ENCODE measurements around the gene LCP1. TPM values are rescaled to one million over a fixed set of nuclear protein-coding genes. Genes with fewer than 3 reads are reported as not detected.

LCP1 gene
- total RNA-seq, 1 experiment from 2014 or later = 9.1 TPM

GRCh38 chr13:46168341-46168740, 13.6 kb downstream of the LCP1 start:
- H3K4me3 ChIP-seq (ENCODE audit: low read depth, low read length, poor library complexity, severe bottlenecking) = no peak overlapping the region
- DNase-seq (ENCODE audit: low spot score) = no peak
- no peaks in the 10 kb centered on the region for H3K36me3 ChIP-seq (ENCODE audit: insufficient read depth, low read length, poor library complexity, severe bottlenecking)
- H3K4me1 ChIP-seq (ENCODE audit: insufficient read depth, low read length, poor library complexity, severe bottlenecking) = peaks cover 28% of the 10 kb centered on the region
- no peaks in the 10 kb centered on the region for H3K27me3 ChIP-seq (replicated peaks; ENCODE audit: insufficient read depth, low read depth, low read length, poor library complexity)
- H3K9me3 ChIP-seq (ENCODE audit: low read depth, low read length, poor library complexity, severe bottlenecking) = no peaks in the 10 kb centered on the region
- CTCF ChIA-PET = no interaction called here
- no peak overlapping the region for H3K27ac ChIP-seq (ENCODE audit: low read depth, low read length, poor library complexity, severe bottlenecking)
- no TSS peak for BruUV-seq (replicated peaks)
- POLR2A ChIA-PET (ENCODE audit: low non-redundant PET) = no interaction called here
- TF ChIP-seq CTCF (conservative IDR thresholded peaks at IDR 0.05; ENCODE audit: low read depth, low read length) (no peak), EZH2 (IDR thresholded peaks at IDR 0.05; ENCODE audit: borderline replicate concordance, low read depth, low read length, poor library complexity, severe bottlenecking) (no peak)
- intact Hi-C loops (cut with micrococcal nuclease; ENCODE audit: unreplicated experiment) = loop anchor here (5.0 to 10.0 kb wide), 4 partner anchors 119 to 794 kb away; no protein-coding TSS in a partner anchor

GRCh38 chr13:46166947-46167610, 14.9 kb downstream of the LCP1 start:
- ChIA-PET CTCF (no interaction called here), POLR2A (ENCODE audit: low non-redundant PET) (no interaction called here)
- H3K9me3 ChIP-seq (ENCODE audit: low read depth, low read length, poor library complexity, severe bottlenecking) = no peaks in the 10 kb centered on the region
- no peaks in the 10 kb centered on the region for H3K36me3 ChIP-seq (ENCODE audit: insufficient read depth, low read length, poor library complexity, severe bottlenecking)
- H3K4me1 ChIP-seq (ENCODE audit: insufficient read depth, low read length, poor library complexity, severe bottlenecking) = peaks cover 28% of the 10 kb centered on the region
- no peak overlapping the region for H3K4me3 ChIP-seq (ENCODE audit: low read depth, low read length, poor library complexity, severe bottlenecking)
- DNase-seq (ENCODE audit: low spot score) = no peak
- TF ChIP-seq EZH2 (IDR thresholded peaks at IDR 0.05; ENCODE audit: borderline replicate concordance, low read depth, low read length, poor library complexity, severe bottlenecking) (no peak), CTCF (conservative IDR thresholded peaks at IDR 0.05; ENCODE audit: low read depth, low read length) (no peak)
- intact Hi-C loops (cut with micrococcal nuclease; ENCODE audit: unreplicated experiment) = loop anchor here (5.0 to 10.0 kb wide), 4 partner anchors 120 to 792 kb away; no protein-coding TSS in a partner anchor
- H3K27ac ChIP-seq (ENCODE audit: low read depth, low read length, poor library complexity, severe bottlenecking) = no peak overlapping the region
- H3K27me3 ChIP-seq (replicated peaks; ENCODE audit: insufficient read depth, low read depth, low read length, poor library complexity) = no peaks in the 10 kb centered on the region
- no TSS peak for BruUV-seq (replicated peaks)

GRCh38 chr13:46166224-46166584, 15.8 kb downstream of the LCP1 start:
- intact Hi-C loops (cut with micrococcal nuclease; ENCODE audit: unreplicated experiment) = loop anchor here (5.0 to 10.0 kb wide), 4 partner anchors 121 to 791 kb away; no protein-coding TSS in a partner anchor

More at GRCh38 chr13:46166224-46166584, 15.8 kb downstream of the LCP1 start:
- no peak for TF ChIP-seq CTCF (conservative IDR thresholded peaks at IDR 0.05; ENCODE audit: low read depth, low read length)
- no peak for TF ChIP-seq EZH2 (IDR thresholded peaks at IDR 0.05; ENCODE audit: borderline replicate concordance, low read depth, low read length, poor library complexity, severe bottlenecking)
- no TSS peak for BruUV-seq (replicated peaks)
- Histone ChIP-seq H3K4me1 (ENCODE audit: insufficient read depth, low read length, poor library complexity, severe bottlenecking) (peaks cover 28% of the 10 kb centered on the region), H3K36me3 (ENCODE audit: insufficient read depth, low read length, poor library complexity, severe bottlenecking) (no peaks in the 10 kb centered on the region), H3K9me3 (ENCODE audit: low read depth, low read length, poor library complexity, severe bottlenecking) (no peaks in the 10 kb centered on the region), H3K27ac (ENCODE audit: low read depth, low read length, poor library complexity, severe bottlenecking) (no peak overlapping the region), H3K4me3 (ENCODE audit: low read depth, low read length, poor library complexity, severe bottlenecking) (no peak overlapping the region), H3K27me3 (replicated peaks; ENCODE audit: insufficient read depth, low read depth, low read length, poor library complexity) (no peaks in the 10 kb centered on the region)
- ChIA-PET POLR2A (ENCODE audit: low non-redundant PET) (no interaction called here), CTCF (no interaction called here)
- no peak for DNase-seq (ENCODE audit: low spot score)

Measured in A673 (cell line).